ENCODE results near the gene ERI3.

ERI3 gene

GRCh38 chr1:44313265-44313918, 41.7 kb downstream of the ERI3 start:
- DNase-seq: no peak

- DNase-seq: no peak
Observed at GRCh38 chr1:44312399-44313196, 42.5 kb downstream of the ERI3 start.

- no peak for DNase-seq
Observed at GRCh38 chr1:44310006-44310405, 45.1 kb downstream of the ERI3 start.

- DNase-seq: no peak
Observed at GRCh38 chr1:44305962-44306422, 49.1 kb downstream of the ERI3 start.

- DNase-seq: no peak
Observed at GRCh38 chr1:44303532-44303931, 51.5 kb downstream of the ERI3 start.

GRCh38 chr1:44302541-44302940, 52.5 kb downstream of the ERI3 start:
- no peak for DNase-seq

- no peak for DNase-seq
Observed at GRCh38 chr1:44301442-44301841, 53.6 kb downstream of the ERI3 start.

- DNase-seq: no peak
Observed at GRCh38 chr1:44300852-44301251, 54.2 kb downstream of the ERI3 start.

- no peak for DNase-seq
Observed at GRCh38 chr1:44297695-44298400, 57.2 kb downstream of the ERI3 start.

- DNase-seq: no peak
Observed at GRCh38 chr1:44296806-44297205, 58.3 kb downstream of the ERI3 start.

GRCh38 chr1:44296086-44296485, 59.0 kb downstream of the ERI3 start:
- DNase-seq: no peak

GRCh38 chr1:44294588-44295007, 60.5 kb downstream of the ERI3 start:
- DNase-seq: no peak

- no peak for DNase-seq
Observed at GRCh38 chr1:44293761-44294315, 61.2 kb downstream of the ERI3 start.

- no peak for DNase-seq
Observed at GRCh38 chr1:44292651-44293050, 62.4 kb downstream of the ERI3 start.

GRCh38 chr1:44290250-44291094, 64.6 kb downstream of the ERI3 start:
- no peak for DNase-seq

GRCh38 chr1:44289530-44289929, 65.5 kb downstream of the ERI3 start:
- DNase-seq: no peak

GRCh38 chr1:44288883-44289282, 66.2 kb downstream of the ERI3 start:
- DNase-seq: no peak

GRCh38 chr1:44284184-44284583, 70.9 kb downstream of the ERI3 start:
- no peak for DNase-seq

- no peak for DNase-seq
Observed at GRCh38 chr1:44283524-44284173, 71.4 kb downstream of the ERI3 start.

GRCh38 chr1:44282704-44283426, 72.2 kb downstream of the ERI3 start:
- DNase-seq: no peak

Measured in AML-193 (cell line).